ENCODE results near the gene CCDC3.

CCDC3 gene

DNA sequence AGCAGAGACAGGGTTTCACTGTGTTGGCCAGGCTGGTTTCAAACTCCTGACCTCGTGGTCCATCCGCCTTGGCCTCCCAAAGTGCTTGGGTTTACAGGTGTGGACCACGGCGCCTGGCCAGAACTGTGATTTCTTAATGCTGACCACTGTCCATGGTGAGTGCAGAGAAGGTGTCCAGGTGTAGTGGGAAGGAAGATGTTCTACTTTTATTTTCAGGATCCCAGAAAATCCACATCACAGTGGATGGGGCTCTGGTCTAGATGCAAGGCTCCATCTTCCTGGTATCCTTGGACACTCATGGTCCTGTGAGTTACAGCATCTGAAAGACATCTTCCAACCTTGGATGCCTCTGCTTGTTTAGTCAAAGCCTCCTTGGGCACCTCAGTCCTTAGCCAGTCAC lies 92.7 kb downstream of the CCDC3 start:
- TF ChIP-seq, protein P1, sequence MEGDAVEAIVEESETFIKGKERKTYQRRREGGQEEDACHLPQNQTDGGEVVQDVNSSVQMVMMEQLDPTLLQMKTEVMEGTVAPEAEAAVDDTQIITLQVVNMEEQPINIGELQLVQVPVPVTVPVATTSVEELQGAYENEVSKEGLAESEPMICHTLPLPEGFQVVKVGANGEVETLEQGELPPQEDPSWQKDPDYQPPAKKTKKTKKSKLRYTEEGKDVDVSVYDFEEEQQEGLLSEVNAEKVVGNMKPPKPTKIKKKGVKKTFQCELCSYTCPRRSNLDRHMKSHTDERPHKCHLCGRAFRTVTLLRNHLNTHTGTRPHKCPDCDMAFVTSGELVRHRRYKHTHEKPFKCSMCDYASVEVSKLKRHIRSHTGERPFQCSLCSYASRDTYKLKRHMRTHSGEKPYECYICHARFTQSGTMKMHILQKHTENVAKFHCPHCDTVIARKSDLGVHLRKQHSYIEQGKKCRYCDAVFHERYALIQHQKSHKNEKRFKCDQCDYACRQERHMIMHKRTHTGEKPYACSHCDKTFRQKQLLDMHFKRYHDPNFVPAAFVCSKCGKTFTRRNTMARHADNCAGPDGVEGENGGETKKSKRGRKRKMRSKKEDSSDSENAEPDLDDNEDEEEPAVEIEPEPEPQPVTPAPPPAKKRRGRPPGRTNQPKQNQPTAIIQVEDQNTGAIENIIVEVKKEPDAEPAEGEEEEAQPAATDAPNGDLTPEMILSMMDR (IDR thresholded peaks at IDR 0.05; ENCODE audit: borderline replicate concordance, control extremely low read depth, extremely low read depth, insufficient read depth, missing control alignments): no peak
- in situ Hi-C loops (cut with MboI; ENCODE audit: low sequenced_read_pairs, unreplicated experiment): no loop called here
- DNase-seq (ENCODE audit: low spot score): no peak

DNA sequence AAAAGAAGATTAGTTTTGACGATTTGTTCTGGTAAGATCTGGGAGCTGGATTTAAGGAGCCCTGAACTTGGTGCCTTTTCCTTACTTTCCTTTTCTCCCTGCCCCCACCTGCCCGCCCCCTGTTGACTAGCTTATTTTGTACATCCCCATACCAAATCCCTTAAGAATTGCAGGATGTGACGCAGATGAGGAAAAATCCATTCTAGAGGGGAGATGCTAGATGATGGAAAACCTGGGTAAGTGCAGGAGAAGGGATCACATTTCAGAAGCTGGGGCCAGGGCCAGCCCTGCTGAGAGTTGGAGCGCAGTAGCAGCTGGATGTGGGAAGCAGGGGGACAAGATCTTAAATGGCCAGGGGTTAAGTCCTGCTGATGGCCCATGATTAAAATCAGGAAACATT lies 93.9 kb downstream of the CCDC3 start:
- DNase-seq (ENCODE audit: low spot score): no peak
- TF ChIP-seq, protein P1 (IDR thresholded peaks at IDR 0.05; ENCODE audit: borderline replicate concordance, control extremely low read depth, extremely low read depth, insufficient read depth, missing control alignments): no peak
- in situ Hi-C loops (cut with MboI; ENCODE audit: low sequenced_read_pairs, unreplicated experiment): no loop called here

DNA sequence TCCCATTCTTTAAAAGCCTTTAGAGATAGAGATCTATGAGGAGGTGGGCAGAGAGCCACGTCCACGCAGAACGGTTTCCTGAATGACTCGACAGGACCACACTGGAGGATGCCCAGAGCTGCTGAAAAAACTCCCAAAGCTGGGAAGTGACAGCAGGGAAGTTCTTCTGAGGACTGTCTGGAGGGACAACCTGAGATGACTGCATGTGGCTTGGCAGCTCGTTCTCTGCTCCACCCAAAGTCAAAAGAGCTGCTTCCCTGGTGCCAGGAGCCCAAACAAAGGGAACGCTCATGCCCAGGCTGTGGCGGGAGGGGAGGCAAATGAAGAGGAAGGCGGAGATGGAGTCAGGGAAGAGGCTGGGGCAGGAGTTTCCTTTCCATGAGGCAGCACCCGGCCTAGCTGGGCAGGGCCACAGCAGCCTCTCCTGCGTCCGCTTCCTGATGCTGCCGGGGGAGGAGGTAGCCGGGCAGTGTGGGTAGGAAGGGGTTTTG lies 95.4 kb downstream of the CCDC3 start:
- TF ChIP-seq, protein P1 (IDR thresholded peaks at IDR 0.05; ENCODE audit: borderline replicate concordance, control extremely low read depth, extremely low read depth, insufficient read depth, missing control alignments): no peak
- in situ Hi-C loops (cut with MboI; ENCODE audit: low sequenced_read_pairs, unreplicated experiment): no loop called here
- DNase-seq (ENCODE audit: low spot score): no peak

DNA sequence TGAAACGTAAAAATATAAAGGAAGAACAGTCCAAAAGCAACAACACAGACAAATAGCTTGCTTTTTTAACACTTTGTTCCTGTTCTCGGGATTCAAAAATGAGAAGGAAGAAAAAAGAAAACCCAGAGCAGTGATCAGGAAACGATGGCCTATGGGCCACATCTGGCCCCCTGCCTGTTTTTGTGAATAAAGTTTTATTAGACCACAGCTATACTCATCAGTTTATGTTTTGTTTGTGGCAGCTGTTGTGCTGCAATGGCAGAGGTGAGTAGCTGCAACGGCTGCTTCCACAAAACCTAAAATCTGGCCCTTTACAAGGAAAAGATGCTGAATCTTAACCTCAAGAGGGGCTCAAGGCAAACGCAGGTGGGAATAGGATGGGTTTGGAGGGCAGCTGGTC lies 96.4 kb downstream of the CCDC3 start:
- TF ChIP-seq, protein P1 (IDR thresholded peaks at IDR 0.05; ENCODE audit: borderline replicate concordance, control extremely low read depth, extremely low read depth, insufficient read depth, missing control alignments): no peak
- in situ Hi-C loops (cut with MboI; ENCODE audit: low sequenced_read_pairs, unreplicated experiment): no loop called here
- no peak for DNase-seq (ENCODE audit: low spot score)

GRCh38 chr10:12902851-12903358 lies 98.6 kb downstream of the CCDC3 start:
- in situ Hi-C loops (cut with MboI; ENCODE audit: low sequenced_read_pairs, unreplicated experiment): no loop called here
- TF ChIP-seq, protein P1 (IDR thresholded peaks at IDR 0.05; ENCODE audit: borderline replicate concordance, control extremely low read depth, extremely low read depth, insufficient read depth, missing control alignments): no peak
- no peak for DNase-seq (ENCODE audit: low spot score)

DNA sequence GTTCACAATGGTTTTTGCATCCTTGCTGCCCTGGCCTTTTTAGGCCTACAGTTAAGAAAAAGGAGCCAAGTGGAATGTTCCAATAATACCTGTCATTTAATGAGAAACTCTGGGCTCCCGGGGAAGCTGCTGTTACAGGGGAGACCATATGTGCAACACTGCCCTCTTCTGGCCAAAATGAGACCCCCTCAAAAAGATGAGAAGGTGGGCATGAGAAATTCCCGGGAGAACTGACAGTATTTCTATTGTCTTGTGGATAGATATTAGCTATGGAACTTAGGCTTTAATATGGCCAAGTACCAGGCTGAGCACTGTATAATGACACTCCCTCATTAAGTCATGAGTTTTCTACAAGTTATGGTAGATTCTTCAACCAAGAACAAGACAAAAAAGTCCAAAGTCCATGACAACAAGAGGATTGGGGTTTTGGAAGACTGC lies 99.4 kb downstream of the CCDC3 start:
- peak; percentile 81 for DNase-seq (ENCODE audit: low spot score)
- in situ Hi-C loops (cut with MboI; ENCODE audit: low sequenced_read_pairs, unreplicated experiment): no loop called here

More for the DNA sequence above, 99.4 kb downstream of the CCDC3 start:
- TF ChIP-seq, protein P1 (IDR thresholded peaks at IDR 0.05; ENCODE audit: borderline replicate concordance, control extremely low read depth, extremely low read depth, insufficient read depth, missing control alignments): peak; percentile 73

Measured in GM13976 (cell line).